Bronchial epithelial cell (primary cell): ENCODE measurements around the gene ZMYND19. TPM values are rescaled to one million over a fixed set of nuclear protein-coding genes. Genes with fewer than 3 reads are reported as not detected.
"Not testable (repeated sequence)": the region's sequence is repeated elsewhere in the genome, so short reads cannot be mapped to it uniquely, and the experiment has no call there.

Source experiments
- DNase-seq: peaks from one replicate; pipeline ENCODE4 v3.0.0-alpha.2; 2010; ENCODE audit warnings: low read depth
- FAIRE-seq: peaks from 2 replicates; lab custom pipeline; 2011; peaks lifted over from hg19 to GRCh38; lab: Jason Lieb, UNC
- H3K27me3 ChIP-seq: 2 replicates; pipeline ENCODE4 v1.5.1; 2011; ENCODE audit warnings: low read length; ENCODE audit not compliant: control insufficient read depth, insufficient read depth
- H3K36me3 ChIP-seq: 2 replicates; pipeline ENCODE4 v1.5.1; 2011; ENCODE audit warnings: low read length; ENCODE audit not compliant: control insufficient read depth, insufficient read depth
- H3K4me3 ChIP-seq: 2 replicates; pipeline ENCODE4 v1.5.1; 2011; ENCODE audit warnings: mild to moderate bottlenecking, low read depth, low read length, control low read depth
- CTCF ChIP-seq: IDR thresholded peaks from 2 replicates; pipeline ENCODE4 v1.5.1; 2011; ENCODE audit warnings: mild to moderate bottlenecking, moderate library complexity, low read length, control low read depth, inconsistent platforms; ENCODE audit not compliant: insufficient read depth, severe bottlenecking
- total RNA-seq: library from RNA; depleted of rRNA; stranded (reverse); fragments of >200 nt; gene quantifications from 2 replicates; pipeline ENCODE4 v1.2.1, GENCODE V29; 2014

Gene ZMYND19
- total RNA-seq, 1 donor from 2014 or later = 34.2 TPM

- FAIRE-seq (peak; percentile 28), DNase-seq (no peak)
- Histone ChIP-seq H3K36me3 (peaks cover 17% of the 10 kb centered on the region), H3K27me3 (no peaks in the 10 kb centered on the region), H3K4me3 (no peak overlapping the region)
- TF ChIP-seq CTCF = no peak
Observed at GRCh38 chr9:137564134-137564533, 26.2 kb downstream of the ZMYND19 start.

- no peak for TF ChIP-seq CTCF
- Histone ChIP-seq H3K36me3 (peaks cover 17% of the 10 kb centered on the region), H3K27me3 (no peaks in the 10 kb centered on the region), H3K4me3 (no peak overlapping the region)
- DNase-seq = no peak
- no peak for FAIRE-seq
Observed at GRCh38 chr9:137558127-137558526, 32.2 kb downstream of the ZMYND19 start.

GRCh38 chr9:137556069-137556838 is 34.1 kb downstream of the ZMYND19 start:
- H3K36me3 ChIP-seq = peaks cover 14% of the 10 kb centered on the region
- DNase-seq (no peak), FAIRE-seq (no peak)
- TF ChIP-seq CTCF = no peak
- no peaks in the 10 kb centered on the region for H3K27me3 ChIP-seq
- H3K4me3 ChIP-seq = no peak overlapping the region

GRCh38 chr9:137555179-137555578 is 35.1 kb downstream of the ZMYND19 start:
- TF ChIP-seq CTCF = no peak
- Histone ChIP-seq H3K36me3 (peaks cover 14% of the 10 kb centered on the region), H3K27me3 (no peaks in the 10 kb centered on the region), H3K4me3 (no peak overlapping the region)
- no peak for DNase-seq
- FAIRE-seq = no peak

- no peak for TF ChIP-seq CTCF
- Histone ChIP-seq H3K27me3 (no peaks in the 10 kb centered on the region), H3K36me3 (peaks cover 12% of the 10 kb centered on the region), H3K4me3 (no peak overlapping the region)
- DNase-seq = no peak
- FAIRE-seq = no peak
Observed at GRCh38 chr9:137554349-137554748, 36.0 kb downstream of the ZMYND19 start.

GRCh38 chr9:137553654-137554053 is 36.7 kb downstream of the ZMYND19 start:
- DNase-seq, FAIRE-seq, H3K4me3 ChIP-seq, H3K27me3 ChIP-seq: not testable (repeated sequence)
- peaks cover 12% of the 10 kb centered on the region for H3K36me3 ChIP-seq
